Hindlimb muscle (tissue), 1 donor: Measurements from ENCODE around the gene DPYSL4. TPM values are rescaled to one million over a fixed set of nuclear protein-coding genes. Genes with fewer than 3 reads are reported as not detected.
A peak's percentile ranks its signal among the peaks of the same experiment; 100 is the strongest.
"Not testable (repeated sequence)": the region's sequence is repeated elsewhere in the genome, so short reads cannot be mapped to it uniquely, and the experiment has no call there.

Source experiments
- DNase-seq: peaks from one replicate; pipeline ENCODE4 v3.0.0-alpha.2; 2013
- polyA plus RNA-seq: library from polyadenylated mRNA; unstranded; fragments of 120-200 nt; gene quantifications from one replicate; pipeline ENCODE4 v1.2.1, GENCODE V29; 2013; ENCODE audit not compliant: insufficient read length

Gene DPYSL4
- polyA plus RNA-seq, 1 donor: 5.0 TPM

DNA sequence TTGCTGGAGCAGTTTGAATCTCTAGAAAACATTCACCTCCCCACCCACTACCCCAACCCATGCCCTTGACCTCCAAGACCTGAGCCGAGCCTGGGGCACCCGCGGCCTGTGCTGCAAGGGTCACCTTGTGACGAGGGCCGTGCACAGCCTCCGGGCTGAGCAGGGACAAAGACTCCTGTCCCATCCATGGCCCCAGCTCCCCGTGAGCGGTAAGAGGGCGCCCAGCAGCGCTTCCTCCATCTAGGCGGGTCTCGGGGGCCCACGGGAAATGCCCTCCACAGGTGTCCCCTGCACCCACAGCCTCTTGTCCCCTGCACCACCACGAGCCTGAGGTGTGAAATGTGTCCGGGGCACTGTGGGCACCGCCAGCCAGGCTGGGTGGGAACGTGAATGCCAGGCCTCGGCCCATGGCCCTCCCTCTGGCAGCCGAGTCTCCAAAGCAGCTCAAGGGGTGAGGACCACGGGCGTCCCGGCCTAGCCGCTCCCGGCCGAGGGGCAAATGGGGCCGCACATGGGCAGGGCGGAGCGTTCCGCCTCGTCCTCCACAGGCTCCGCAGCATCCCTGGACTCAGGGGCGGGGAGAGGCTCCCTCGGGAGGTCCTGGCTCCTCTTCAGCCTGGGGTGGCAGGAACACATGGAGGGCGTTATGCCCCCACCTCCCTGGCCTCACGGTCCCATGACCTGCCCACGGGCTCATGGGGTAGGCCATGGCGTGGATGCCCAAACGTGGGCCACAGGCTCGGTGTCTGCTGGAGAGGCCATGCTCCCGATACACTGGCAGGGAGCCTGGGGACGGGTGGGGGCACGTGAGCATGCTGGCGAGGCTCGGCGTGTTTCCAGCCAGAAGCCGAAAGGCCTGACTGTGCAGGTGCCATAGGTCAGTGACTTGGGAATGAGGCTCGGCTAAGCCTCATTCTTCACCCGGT is 21.1 kb downstream of the DPYSL4 start:
- no peak for DNase-seq

DNA sequence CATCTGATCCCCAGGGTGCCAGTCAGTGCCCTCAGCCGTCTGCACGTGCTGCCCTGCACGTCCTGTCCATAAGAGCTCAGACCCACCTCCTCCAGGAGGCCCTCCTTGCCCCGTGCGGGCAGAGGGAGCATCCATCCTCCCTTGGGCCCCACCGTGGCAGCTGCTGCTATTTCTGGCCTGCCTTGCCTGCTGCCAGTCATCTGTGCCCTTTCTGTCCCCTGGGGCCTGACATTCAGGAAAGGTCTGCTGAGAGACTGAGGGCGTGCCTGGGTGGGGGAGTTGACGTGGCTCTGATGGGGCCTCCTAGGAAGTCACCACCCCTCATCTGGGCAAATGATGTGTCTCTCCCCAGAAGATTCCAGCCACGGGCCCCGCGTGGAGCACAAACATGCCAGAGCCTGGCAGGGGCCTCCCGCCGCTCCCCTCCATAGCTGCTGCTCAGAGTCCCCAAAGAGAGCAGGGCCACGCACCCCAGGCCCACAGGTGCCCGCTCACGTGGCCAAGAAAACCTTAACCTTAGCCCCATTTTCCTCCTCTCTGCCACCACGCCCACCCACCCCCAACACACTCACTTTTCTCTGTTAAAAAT is 21.8 kb downstream of the DPYSL4 start:
- DNase-seq: no peak

DNA sequence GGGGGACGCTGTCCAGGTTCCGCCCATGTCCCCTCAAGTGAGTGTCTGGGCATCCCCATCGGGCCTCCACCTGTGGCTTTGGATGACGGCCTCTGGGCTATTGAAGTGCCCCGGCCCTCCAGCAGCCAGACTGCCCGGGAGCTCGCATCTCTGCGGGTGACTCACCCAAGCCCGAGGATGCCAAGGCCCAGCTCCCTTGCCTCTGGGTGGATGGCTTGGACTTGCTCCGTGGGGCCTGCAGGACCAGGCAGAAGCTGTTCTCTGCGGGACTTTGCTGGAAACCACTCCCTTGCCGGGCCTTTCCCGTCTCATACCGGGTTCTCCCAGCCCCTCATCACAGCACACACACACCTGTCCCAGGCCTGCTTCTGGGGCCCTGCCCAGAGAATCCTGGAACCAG is 22.4 kb downstream of the DPYSL4 start:
- no peak for DNase-seq

DNA sequence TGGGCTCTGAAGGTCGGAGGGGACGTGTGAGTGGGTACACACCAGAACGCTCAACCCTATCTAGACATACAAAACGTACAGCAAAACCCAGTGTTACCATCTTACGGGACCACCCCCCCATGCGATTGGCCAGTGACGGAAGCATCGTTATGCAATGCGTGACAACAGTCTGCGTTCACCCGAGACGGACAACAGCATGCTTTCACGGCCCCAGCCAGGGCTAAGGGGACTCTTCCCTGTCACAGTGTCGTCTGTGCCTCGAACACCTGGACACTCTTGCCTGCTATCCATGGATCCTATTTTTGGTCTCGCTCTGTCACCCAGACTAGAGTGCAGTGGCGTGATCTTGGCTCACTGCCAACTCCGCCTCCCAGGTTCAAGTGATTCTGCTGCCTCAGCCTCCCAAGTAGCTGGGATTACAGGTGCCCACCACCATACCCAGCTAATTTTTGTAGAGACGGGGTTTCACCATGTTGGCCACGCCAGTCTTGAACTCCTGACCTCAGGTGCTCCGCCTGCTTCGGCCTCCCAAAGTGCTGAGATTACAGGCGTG is 23.3 kb downstream of the DPYSL4 start:
- no peak for DNase-seq

DNA sequence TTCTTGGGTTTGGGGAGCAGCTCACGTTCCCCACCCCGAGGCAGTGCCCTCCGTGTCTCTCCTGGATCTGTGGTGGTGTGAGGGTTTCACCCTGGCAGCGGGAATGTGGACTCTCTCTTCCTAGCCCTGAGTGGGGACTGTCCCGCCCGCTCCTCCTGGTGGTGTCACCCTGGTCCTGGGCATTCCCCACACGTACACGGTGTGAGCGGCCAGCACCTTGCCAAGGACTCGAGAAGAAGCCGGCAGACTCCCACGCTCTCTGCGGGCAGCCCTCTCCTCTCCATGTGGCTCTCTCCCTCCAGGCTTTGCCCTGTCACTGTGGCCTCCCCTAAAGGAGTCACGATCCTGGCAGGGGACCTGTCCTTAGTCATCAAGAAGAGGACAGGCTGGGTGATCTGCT is 24.0 kb downstream of the DPYSL4 start:
- no peak for DNase-seq

DNA sequence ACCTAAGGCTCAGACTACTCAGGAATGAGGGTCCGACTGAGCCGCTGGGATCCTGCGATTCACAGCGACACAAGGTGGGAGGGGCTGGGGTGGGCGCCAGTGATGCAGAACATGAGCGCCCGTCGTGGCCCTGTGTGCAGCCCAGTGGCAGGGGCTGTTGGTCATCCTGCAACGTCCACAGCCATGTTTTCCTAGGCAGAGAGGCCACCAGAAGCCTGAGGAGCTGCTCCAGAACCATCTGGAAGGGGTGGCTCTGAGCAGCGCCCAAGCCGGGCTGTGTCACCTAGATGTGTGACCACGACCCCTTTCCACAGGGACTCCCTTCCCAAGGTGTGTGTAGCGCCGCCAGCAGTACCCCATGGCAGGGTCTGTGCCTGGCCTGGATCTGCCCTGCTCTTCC is 24.5 kb downstream of the DPYSL4 start:
- DNase-seq: no peak

DNA sequence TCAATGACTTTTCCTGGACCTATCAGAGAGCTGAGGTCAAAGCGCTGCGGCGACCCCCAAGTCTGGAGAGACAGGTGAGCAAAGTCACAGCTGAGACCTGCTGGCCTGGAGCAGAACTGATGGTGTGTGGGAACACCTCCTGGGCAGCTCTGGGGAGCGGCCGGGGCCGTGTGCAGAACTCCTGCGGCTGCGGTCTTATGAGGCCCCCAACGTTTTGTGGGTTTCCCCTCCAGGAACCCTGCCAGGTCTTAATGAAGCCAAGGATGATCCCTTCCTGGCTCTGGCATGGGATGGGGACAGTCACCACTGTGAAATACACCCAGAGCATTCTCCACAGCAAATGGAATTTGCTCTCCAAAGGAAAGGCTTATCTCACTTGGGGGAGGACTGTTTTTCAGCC is 26.1 kb downstream of the DPYSL4 start:
- no peak for DNase-seq

DNA sequence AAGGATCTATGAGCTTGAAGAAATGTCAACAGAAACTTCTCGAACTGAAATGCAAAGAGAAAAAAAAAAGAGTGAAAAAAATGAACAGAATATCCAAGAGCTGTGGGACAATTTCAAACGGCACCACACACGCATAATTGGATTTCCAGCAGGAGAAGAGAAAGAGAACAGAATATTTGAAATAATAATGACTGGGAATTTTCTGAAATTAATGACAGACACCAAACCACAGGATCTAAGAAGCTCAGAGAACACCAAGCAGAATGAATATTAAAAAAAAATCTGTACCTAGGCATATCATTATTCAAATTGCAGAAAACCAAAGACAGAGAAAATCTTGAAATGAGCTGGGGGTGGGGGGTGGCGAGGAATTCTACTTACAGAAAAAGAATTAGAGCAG is 27.2 kb downstream of the DPYSL4 start:
- DNase-seq: no peak

DNA sequence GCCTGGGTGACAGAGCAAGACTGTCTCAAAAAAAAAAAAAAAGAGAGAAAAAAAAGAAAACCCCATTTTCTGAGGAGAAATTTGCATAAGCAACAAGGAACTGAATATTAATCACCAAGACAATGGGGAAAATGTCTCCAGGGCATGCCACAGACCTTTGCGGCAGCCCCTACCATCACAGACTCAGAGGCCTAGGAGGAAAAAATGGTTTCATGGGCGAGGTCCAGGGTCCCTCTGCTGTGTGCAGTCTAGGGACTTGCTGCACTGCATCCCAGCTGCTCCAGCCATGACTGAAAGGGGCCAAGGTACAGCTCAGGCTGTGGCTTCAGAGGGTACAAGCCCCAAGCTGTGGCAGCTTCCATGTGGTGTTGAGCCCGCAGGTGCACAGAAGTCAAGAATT is 29.7 kb downstream of the DPYSL4 start:
- not testable (repeated sequence) for DNase-seq

DNA sequence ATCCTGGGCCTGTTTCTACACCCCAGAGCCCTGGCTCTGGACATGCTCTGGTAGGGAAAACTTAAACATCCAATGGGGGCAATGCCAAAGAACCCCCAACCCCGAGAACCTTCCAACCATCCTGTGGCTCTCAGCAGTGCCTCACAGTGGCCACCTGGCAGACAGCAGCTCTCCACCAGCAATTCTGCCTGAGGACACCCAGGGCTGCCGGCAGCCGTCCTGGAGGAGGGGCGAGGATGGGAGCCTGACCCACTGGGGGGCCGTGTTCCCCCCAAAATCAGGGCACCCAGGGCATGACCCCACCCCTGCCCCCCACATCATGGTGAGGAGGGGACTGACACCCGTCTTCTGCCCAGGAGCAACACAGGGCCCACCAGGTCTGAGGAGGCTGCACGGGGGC is 32.7 kb downstream of the DPYSL4 start:
- DNase-seq: no peak

DNA sequence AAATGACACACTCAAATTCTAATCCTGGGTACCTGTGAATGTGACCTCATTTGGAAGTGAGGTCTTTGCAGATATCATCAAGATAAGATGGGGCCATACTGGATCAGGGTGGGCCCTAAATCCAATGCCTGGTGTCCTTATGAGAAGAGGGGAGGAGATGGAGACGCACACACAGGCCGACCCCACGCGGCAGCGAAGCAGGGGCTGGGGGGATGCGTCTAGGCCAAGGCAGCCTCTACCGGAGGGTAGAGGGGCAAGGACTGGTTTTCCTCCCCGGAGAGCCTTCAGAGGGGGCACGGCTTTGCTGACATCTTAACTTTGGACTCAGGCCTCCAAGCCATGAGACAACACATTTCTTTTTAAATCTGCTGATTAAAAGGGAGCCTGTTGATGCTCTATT is 33.3 kb downstream of the DPYSL4 start:
- no peak for DNase-seq

DNA sequence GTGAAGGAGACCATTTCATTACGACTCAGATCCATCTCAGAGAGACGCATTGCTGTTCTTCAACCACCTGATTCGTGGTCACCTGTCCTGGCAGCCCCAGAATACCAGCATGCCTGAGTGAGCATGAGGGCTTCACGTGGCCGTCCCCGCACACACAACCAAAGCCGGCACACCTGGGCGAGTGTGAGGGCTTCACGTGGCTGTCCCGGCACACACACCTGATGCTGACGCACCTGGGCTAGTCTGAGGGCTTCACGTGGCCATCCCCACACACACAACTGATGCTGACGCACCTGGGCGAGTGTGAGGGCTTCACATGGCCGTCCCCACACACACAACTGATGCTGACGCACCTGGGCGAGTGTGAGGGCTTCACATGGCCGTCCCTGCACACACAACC is 34.2 kb downstream of the DPYSL4 start:
- DNase-seq: not testable (repeated sequence)

DNA sequence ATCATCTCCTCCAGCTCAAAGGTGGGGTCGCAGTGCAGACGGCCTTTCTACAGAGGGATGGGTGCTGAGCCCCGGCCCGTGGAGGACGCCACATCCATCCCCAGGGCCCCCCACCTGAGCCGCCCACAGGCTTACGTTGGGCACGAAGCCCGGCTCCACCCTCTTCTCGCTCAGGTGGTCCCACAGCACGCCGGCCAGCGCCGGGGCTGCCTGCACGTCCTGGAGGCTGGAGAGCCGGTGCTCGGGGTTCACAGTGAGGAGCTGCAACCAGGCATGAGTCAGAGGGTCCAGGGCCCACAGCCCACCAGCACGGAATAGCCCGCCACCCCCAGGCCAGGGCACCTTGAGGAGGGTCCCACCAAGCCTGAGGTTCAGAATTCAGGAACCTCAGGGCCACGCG is 36.0 kb downstream of the DPYSL4 start:
- DNase-seq: no peak

DNA sequence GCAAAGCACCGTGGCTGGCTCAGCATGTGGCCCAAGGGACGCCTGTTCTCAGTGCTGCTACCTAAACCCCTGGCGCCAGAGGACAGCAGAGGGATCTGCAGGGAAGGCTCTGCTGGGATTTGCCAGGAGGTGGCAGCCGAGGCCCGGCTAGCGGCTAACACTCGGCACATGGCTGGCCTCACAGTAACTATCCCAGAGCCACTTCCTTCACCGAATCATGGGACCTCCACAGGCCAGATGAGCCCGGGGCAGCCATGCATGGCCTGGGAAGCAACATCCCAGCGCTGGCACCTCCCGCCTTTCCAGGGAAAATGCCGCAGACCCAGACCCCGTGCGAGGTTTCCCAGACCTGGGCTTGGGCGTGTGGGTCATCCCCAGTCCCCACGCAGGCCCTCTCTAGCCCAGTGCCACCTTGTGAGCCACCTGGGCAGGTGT is 36.4 kb downstream of the DPYSL4 start:
- DNase-seq: peak; percentile 68

DNA sequence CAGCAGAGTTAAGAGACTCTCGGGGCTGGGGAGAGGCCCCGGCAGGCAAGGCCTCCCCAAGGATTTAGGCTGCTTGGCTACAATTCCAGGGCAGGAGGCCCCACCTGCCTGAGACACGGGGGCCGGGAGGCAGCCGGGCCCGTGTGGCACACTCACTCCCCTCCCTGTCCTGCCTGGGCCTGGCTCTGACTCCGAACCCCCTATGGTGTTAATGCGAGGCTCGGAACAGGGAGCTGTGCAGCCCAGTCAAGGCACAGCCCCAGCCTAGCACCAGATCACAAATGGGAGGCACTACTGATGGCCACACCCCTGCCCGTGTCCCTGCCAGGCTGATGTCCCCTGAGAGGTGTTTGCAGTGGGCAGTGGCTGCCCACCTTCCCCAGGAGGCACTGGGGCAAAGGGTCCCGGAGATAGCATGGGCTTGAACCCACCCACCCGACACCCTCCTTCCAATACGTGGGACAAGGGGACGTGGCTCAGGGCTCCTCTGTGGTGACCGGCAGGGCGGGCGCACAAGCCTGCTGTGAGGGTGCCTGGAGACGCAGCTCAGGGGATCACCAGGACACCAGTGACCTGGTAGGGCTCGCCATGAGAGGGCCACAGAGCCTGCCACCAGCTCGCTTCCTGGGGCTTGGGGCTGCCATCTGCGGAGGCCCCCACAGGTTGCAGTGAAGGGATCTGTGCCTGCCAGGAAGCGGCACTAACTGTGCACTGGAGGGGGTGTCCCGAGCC is 37.0 kb downstream of the DPYSL4 start:
- no peak for DNase-seq

DNA sequence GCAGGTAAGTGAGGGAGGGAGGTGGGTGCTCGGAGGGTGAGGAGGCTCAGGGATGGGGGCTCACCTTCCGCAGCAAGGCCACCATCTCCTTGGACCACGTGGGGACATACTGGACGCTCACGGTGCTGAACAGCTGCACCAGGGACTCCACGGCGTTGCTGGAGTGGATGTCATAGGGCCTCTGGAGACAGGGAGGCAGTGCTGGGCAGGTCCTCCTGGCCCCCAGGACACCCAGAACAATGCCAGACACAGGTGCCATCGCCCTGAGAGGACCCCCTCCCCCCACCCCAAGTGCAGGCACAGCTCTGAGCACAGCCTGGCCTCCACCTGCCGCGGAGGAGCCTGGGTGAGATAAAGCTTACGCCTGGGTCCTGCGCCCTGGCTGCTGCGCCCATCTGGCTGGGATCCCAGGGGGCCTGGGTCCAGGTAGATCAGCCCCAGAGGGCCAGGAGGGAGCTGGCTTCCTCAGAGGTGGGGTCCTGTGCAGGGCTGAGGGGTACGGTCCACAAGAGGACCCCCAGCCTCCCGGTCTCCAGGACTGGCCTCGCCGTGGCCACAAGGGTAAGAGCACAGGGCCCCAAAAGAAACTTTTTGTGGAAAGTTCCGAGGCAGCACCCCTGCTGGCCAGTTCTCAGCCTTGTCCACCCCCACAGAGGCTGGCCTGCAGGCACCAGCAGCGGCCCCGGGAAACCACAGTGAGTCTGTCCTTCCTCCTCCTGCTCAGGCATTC is 37.8 kb downstream of the DPYSL4 start:
- DNase-seq: no peak

DNA sequence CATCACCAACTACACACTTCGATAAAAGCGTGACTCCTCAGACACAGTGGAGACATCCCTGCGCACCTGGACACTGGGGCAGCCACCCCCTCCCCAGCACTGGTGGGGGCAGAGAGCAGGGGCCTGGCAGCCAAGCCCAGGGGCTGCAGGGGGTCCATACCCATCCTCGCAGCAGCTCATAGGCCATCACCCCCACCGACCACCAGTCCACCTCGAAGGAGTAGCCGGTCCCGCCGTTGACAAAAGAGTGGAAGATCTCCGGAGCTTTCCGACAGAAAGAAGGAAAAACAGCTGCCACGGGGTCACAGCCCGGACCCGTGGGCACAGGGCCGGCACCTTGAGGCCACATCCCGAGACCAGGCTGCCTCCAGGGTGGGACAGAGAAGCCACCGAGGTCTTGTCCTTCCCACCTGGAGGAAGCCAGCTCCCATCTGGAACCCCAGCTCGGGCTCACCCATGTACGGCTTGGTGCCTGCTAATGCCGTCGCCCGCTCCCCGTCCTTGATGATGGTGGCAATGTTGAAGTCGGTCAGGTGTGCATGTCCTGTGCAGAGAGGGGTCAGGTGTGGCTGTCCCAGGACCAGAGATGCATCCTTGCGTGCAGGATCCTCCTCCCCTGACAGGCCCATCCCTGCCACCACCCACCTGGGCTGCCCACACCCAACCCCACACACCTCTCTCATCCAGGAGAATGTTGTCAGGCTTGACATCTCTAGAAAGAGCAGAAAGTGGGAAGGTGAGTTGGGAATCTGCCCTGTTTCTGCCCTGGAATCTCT is 38.5 kb downstream of the DPYSL4 start:
- DNase-seq: no peak

DNA sequence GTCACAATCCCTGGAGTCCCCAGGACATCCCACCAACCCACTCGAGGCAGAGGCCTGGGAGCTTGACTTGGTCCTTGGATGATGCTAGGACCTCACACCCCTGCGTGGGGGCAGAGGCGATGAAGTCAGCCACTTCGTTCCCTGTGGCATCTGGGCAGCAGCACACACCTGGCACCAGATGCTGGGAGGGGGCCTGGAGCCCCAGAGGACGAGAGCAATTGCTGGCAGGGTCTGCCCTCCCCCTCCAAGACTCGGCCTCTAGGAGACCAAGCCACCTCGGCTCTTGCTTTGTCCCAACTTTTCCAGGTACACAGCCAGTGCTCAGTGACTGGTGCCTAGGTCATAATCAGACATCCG is 39.1 kb downstream of the DPYSL4 start:
- DNase-seq: no peak

DNA sequence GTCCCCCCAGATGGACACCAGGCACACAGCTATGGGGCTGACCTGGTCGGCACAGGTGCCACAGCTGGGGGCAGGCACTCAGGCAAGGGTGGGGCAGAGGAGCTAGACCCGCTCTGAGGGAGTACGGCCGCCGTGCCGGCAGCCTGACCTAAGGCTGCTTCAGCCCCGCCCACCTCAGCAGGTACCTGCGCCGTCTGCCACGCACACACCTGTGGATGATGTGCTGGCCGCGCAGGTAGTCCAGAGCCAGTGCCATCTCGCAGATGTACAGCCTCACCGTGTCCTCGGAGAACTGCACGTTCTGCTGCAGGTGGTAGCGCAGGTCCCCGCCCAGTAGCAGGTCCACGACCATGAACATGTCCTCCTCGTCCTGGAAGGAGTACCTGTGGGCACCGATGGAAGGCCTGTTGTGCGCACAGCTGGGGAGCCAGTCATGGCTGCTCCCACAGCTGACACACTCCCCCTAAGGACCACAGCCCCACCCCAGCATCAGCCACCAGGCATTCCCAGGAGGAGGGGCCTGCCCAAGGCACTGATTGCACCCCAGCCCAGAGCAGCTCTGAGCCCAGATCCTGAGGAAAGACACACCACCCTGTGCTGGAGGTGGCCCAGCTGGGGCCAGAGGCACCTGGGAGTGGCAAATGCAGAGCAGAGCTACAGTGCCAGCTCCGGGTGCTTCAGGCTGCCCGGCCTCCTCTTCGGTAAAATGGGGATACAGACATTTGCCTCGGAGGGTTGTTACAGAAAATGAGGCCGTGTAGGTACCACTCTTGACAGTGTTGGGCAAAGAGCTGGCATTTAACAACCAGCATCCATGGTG is 40.0 kb downstream of the DPYSL4 start:
- DNase-seq: no peak

DNA sequence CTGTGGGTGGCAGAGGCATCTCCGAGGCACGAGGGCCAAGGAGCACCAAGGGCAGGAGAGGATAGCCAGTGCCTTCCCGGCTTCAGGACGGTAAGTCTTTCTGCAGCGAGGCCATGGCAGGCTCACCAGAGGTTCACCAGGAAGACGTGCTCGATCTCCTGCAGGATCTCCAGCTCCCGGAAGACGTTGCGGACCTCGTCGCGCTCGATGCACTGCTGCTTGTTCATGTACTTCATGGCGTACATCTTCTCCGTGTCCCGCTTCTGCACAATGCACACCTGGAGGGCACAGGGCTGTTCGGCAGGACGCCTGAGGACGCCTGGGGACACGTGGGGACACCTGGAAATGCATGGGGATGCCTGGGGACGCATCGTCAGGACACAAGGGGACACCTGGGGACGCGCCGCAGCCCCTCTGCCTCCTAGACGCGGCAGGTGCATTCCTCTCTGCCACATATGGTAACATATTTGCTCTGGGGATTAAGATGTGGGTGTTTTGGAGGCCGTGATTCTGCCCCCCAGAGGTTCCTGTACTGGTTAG is 41.2 kb downstream of the DPYSL4 start:
- no peak for DNase-seq

DNA sequence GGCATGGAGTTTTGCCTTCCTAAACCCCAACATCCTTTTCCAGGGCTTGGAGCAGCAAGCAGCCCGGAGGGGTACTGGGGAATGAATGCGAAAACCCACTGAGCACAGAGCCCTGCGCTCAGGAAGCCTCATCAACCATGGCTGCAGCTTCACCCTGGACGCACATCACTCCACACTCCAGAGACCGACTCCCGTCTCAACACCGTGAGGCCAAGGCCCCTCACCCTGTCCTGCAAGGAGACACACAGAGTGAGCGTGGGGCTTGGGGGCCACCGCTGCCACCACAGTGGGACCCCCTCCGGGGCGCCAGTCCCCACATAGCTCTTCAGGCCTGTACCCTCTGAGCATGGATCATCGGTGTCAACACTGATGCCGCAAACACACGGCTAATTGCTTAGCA is 41.9 kb downstream of the DPYSL4 start:
- no peak for DNase-seq
